Suprapubic skin (tissue), 4 donors: ENCODE measurements around the gene KDELR3. TPM values are rescaled to one million over a fixed set of nuclear protein-coding genes. Genes with fewer than 3 reads are reported as not detected.

Source experiments
- DNase-seq, 2 donors: peaks; one replicate each; pipeline ENCODE4 v3.0.0-alpha.2; 2019; ENCODE audit warnings: low spot score in 2 of 2
- H3K27ac ChIP-seq: fragments of 200-600 bp; sonication (generic); one replicate; pipeline ENCODE4 v1.5.1; 2019
- H3K27me3 ChIP-seq: fragments of 200-600 bp; sonication (generic); one replicate; pipeline ENCODE4 v1.5.1; 2019
- H3K36me3 ChIP-seq: fragments of 200-600 bp; sonication (generic); one replicate; pipeline ENCODE4 v1.5.1; 2019
- H3K4me1 ChIP-seq: fragments of 200-600 bp; sonication (generic); one replicate; pipeline ENCODE4 v1.5.1; 2019
- H3K4me3 ChIP-seq: fragments of 200-600 bp; sonication (generic); one replicate; pipeline ENCODE4 v1.5.1; 2019; ENCODE audit warnings: mild to moderate bottlenecking
- H3K9me3 ChIP-seq: fragments of 200-600 bp; sonication (generic); one replicate; pipeline ENCODE4 v1.5.1; 2019
- EP300 ChIP-seq: sonication (generic); formaldehyde crosslinking; IDR thresholded peaks from one replicate; pipeline ENCODE4 v1.6.1; 2017; ENCODE audit warnings: antibody characterized with exemption
- POLR2A ChIP-seq, 2 donors: fragments of 450-650 bp; IDR thresholded peaks; one replicate each; pipeline ENCODE4 v1.6.1; 2017; ENCODE audit warnings: antibody characterized with exemption in 2 of 2, mild to moderate bottlenecking in 2 of 2, moderate library complexity in 2 of 2
- POLR2AphosphoS5 ChIP-seq, 3 donors: sonication (generic); formaldehyde crosslinking; IDR thresholded peaks; one replicate each; pipeline ENCODE4 v1.6.1; 2017; ENCODE audit warnings: antibody characterized with exemption in 3 of 3
- WGBS: methylation state at CpG from one replicate; pipeline ENCODE4 v1.1.5; 2018; 5-methylcytosine and 5-hydroxymethylcytosine counted together
- total RNA-seq, 4 donors: library from RNA; depleted of rRNA; stranded (reverse); fragments of >200 nt; gene quantifications; one replicate each; pipeline ENCODE4 v1.1.0, GENCODE V29; 2016
- TF ChIP-seq, protein P1 (sequence below), 2 donors: fragments of 200-600 bp in 1 of 2; fragments of 450-650 bp in 1 of 2; sonication (generic) in 1 of 2; IDR thresholded peaks; one replicate each; pipeline ENCODE4 v1.5.1; 2016 to 2019; ENCODE audit warnings: antibody characterized with exemption in 2 of 2, mild to moderate bottlenecking in 1 of 2, moderate library complexity in 1 of 2

KDELR3 gene
- total RNA-seq, 4 donors from 2014 or later, result 2.8 to 6.7 (median 3.9) TPM

DNA sequence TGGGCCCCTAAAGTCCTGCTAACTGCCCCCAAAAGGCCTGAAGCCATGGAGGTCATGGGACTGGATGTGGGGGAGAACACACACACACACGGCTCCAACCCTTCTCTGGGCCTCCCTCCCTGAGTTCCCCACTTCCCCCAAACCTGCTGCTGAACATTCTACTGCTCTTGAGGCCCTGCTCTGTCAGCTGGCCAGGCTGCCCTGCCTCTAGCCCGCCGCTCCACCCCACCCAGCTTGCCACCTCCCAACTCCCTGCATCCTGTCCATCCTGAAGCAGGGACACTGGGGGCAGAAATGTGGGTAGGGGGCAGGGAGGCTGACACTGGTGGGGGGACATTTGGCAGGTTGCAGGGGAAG is 13.9 kb upstream of the KDELR3 start:
- no peak for DNase-seq
- H3K27ac ChIP-seq, result no peak overlapping the region
- no peak overlapping the region for H3K4me3 ChIP-seq
- H3K9me3 ChIP-seq, result no peaks in the 10 kb centered on the region
- peaks cover 88% of the 10 kb centered on the region for H3K27me3 ChIP-seq
- 93% methylated on average over 3 of the region's 3 CpGs for WGBS
- H3K4me1 ChIP-seq, result peaks cover 18% of the 10 kb centered on the region
- H3K36me3 ChIP-seq, result no peaks in the 10 kb centered on the region
- TF ChIP-seq EP300, result no peak
- no peak for TF ChIP-seq POLR2A (IDR thresholded peaks at IDR 0.05)

DNA sequence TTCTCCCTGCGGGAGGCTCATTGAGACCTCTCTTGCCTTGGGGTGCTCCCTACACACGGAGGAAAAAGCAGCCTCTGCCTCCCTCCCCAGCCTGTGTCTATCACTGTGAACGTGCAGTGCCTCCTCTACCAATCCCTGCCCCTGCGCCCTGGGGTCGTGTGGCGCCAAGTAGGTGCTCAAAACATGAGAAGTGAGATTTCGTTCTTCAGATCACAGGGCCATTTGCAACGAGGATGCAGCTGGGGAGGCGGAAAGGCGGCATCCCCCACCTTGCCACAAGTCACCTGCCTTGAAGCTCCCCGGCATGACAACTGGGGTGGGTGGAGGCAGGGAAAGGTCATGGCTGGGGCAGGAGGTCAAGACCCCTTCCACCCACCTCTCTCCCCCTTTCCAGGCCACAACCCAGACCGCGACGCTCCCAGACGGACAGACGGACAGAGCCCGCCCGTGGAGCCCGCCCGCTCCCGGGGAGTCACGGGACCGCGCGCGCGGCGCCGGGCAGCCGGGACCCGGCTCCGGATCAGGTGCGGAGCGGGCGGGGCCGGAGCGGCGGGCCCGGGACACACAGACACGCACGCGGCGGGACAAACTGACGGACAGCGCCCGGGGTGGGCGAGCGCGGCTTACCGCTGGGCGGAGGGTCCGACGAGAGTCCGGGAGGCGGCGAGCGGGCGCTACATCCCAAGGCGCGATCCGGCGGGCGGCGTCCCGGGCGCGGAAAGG is 13.4 kb upstream of the KDELR3 start:
- Histone ChIP-seq H3K4me3 (peak overlapping the region; percentile 53), H3K4me1 (peaks cover 18% of the 10 kb centered on the region), H3K27me3 (peaks cover 87% of the 10 kb centered on the region), H3K27ac (no peak overlapping the region), H3K9me3 (no peaks in the 10 kb centered on the region), H3K36me3 (no peaks in the 10 kb centered on the region)
- DNase-seq, result no peak
- WGBS, result 6% methylated on average over 6 of the region's 67 CpGs
- TF ChIP-seq POLR2AphosphoS5 (IDR thresholded peaks at IDR 0.05), result no peak
- no peak for TF ChIP-seq POLR2A (IDR thresholded peaks at IDR 0.05)

DNA sequence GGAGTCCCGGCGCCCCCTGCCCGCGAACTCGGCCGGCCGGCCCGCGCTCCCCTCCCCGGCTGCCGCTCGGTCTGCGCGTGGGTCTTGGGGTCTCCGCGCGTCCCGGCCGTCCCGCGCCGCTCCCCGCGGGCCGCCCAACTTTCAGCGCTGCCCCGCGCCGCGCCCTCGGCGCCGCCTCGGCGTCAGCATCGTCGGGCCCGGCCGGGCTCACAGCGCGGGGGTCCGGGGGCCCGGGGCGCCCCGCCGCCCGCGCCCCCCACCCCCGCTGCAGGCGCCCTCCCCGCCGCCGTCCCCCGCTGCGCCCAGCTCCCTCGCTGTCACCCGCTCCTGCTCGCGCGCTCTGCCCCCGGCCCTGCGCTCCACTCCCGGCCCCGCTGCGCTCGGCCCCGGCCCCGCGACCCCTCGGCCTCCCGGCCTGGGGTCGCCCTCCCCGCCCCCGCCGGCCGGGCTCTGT is 12.8 kb upstream of the KDELR3 start, which contains the start of gene KCNJ4:
Gene KCNJ4, minus strand, starts transcription at position 124 of the 454 bp plus-strand sequence. CDS start 27,067 bp downstream, outside the sequence.
- Histone ChIP-seq H3K27me3 (peaks cover 87% of the 10 kb centered on the region), H3K27ac (no peak within 1 kb of the TSS), H3K9me3 (no peaks in the 10 kb centered on the region), H3K36me3 (no peaks in the 10 kb centered on the region), H3K4me3 (peak within 1 kb of the TSS; percentile 53), H3K4me1 (peaks cover 18% of the 10 kb centered on the region)
- no CpG with 5 or more reads among the region's 76 CpGs for WGBS
- no peak for DNase-seq
- no peak for TF ChIP-seq EP300
- no peak for TF ChIP-seq POLR2A (IDR thresholded peaks at IDR 0.05)
- TF ChIP-seq, protein P1, sequence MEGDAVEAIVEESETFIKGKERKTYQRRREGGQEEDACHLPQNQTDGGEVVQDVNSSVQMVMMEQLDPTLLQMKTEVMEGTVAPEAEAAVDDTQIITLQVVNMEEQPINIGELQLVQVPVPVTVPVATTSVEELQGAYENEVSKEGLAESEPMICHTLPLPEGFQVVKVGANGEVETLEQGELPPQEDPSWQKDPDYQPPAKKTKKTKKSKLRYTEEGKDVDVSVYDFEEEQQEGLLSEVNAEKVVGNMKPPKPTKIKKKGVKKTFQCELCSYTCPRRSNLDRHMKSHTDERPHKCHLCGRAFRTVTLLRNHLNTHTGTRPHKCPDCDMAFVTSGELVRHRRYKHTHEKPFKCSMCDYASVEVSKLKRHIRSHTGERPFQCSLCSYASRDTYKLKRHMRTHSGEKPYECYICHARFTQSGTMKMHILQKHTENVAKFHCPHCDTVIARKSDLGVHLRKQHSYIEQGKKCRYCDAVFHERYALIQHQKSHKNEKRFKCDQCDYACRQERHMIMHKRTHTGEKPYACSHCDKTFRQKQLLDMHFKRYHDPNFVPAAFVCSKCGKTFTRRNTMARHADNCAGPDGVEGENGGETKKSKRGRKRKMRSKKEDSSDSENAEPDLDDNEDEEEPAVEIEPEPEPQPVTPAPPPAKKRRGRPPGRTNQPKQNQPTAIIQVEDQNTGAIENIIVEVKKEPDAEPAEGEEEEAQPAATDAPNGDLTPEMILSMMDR (IDR thresholded peaks at IDR 0.05), result no peak
- TF ChIP-seq POLR2AphosphoS5 (IDR thresholded peaks at IDR 0.05), result no peak

DNA sequence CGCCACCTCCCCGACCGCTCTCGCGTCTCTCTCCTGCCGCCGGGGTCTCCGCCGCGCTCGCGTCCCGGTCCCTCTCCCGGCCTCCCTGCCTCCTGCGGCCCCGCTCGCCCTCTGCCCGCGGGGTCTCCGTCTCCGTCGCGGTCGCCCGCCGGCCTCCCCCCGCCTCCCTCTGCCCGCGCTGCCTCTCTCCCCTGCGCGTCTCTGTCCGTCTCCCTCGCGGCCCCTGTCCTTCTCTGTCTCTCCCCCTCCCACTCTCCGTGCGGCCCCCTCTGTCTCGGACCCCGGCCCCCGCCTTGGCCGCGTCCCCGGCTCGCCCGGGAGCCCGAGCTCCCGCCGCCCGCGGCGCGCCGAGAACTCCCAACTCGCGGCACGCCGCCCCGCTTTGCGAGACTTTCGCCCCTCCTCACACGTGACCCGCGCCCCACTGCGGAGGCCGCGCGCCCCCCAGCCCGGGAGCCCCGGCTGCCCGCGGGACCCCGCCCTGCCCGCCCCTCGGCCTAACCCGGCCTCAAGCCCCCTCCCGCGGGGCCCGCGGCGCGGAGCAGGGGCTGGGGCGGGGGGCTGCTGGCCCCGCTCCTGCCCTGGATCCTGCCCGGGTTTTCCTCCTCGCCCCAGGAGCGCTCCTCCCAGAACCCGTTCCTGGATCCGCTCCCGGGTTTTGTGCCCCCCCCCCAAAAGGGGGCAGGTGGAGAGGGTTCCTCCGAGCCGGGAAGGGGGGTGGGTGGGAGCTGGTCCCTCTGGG is 12.2 kb upstream of the KDELR3 start:
- WGBS, result 2% methylated on average over 8 of the region's 90 CpGs
- H3K27ac ChIP-seq, result no peak overlapping the region
- peaks cover 87% of the 10 kb centered on the region for H3K27me3 ChIP-seq
- peak overlapping the region; percentile 53 for H3K4me3 ChIP-seq
- H3K36me3 ChIP-seq, result no peaks in the 10 kb centered on the region
- DNase-seq, result no peak
- no peaks in the 10 kb centered on the region for H3K9me3 ChIP-seq
- H3K4me1 ChIP-seq, result peaks cover 18% of the 10 kb centered on the region
- TF ChIP-seq, protein P1 (IDR thresholded peaks at IDR 0.05), result no peak
- TF ChIP-seq EP300, result no peak
- no peak for TF ChIP-seq POLR2A (IDR thresholded peaks at IDR 0.05)
- TF ChIP-seq POLR2AphosphoS5 (IDR thresholded peaks at IDR 0.05), result no peak

DNA sequence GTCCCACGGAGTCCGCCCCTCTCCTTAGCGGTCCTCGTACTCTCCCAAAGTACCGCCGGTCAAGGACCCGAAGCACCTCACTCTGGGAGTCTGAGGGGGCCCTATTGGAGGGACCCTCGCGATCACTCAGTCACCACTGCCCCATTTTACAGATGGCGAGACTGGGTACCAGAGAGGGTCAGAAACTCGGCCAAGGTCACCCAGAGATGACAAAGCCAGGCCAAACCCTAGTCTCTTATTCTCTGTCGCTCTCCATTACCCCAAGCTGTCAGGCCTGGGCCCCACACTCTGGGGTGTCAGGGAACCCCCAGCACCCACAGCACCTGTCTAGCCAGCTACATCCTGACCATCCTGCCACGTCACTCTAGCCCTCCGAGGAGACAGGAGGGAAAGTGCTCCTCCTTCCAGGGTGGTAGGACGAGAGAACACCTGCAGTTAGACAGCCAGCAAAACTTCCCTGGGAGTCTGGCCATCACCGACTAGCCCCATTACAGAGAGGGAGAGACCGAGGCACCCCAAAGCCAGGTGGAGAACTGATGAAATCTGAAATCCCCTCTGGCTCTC is 11.5 kb upstream of the KDELR3 start:
- Histone ChIP-seq H3K4me3 (peak overlapping the region; percentile 53), H3K27me3 (peaks cover 85% of the 10 kb centered on the region), H3K4me1 (peaks cover 21% of the 10 kb centered on the region), H3K36me3 (no peaks in the 10 kb centered on the region), H3K27ac (no peak overlapping the region), H3K9me3 (no peaks in the 10 kb centered on the region)
- WGBS, result 63% methylated on average over 7 of the region's 17 CpGs
- TF ChIP-seq, protein P1 (IDR thresholded peaks at IDR 0.05), result no peak
- TF ChIP-seq EP300, result no peak
- no peak for TF ChIP-seq POLR2AphosphoS5 (IDR thresholded peaks at IDR 0.05)
- TF ChIP-seq POLR2A (IDR thresholded peaks at IDR 0.05), result no peak
- DNase-seq, result no peak
